Kidney (tissue), 14 donors: ENCODE results near the gene TNIP3. TPM values are rescaled to one million over a fixed set of nuclear protein-coding genes. Genes with fewer than 3 reads are reported as not detected.

ENCODE experiments used
- DNase-seq, 5 donors: peaks; one replicate each; pipeline ENCODE4 v3.0.0-alpha.2; 2013 to 2020
- FAIRE-seq: peaks from 2 replicates; lab custom pipeline; 2012; peaks lifted over from hg19 to GRCh38; lab: Jason Lieb, UNC
- H3K27ac ChIP-seq, 2 donors: one replicate each; pipeline ENCODE4 v1.7.0; 2013; ENCODE audit warnings: low read depth in 2 of 2, low read length in 2 of 2, inconsistent platforms in 1 of 2
- H3K27me3 ChIP-seq: one replicate; pipeline ENCODE4 v1.7.1; 2013; ENCODE audit warnings: low read length, inconsistent platforms; ENCODE audit not compliant: control insufficient read depth, insufficient read depth
- H3K36me3 ChIP-seq, 3 donors: one replicate each; pipeline versions ENCODE4 v1.7.0 to v1.7.1; 2013; ENCODE audit warnings: low read length in 3 of 3, control low read depth in 1 of 3, inconsistent platforms in 1 of 3; ENCODE audit not compliant: insufficient read depth in 3 of 3, control insufficient read depth in 2 of 3
- H3K4me1 ChIP-seq, 3 donors: one replicate each; pipeline versions ENCODE4 v1.7.0 to v1.7.1; 2013; ENCODE audit warnings: low read length in 3 of 3, inconsistent platforms in 1 of 3, low read depth in 1 of 3; ENCODE audit not compliant: control insufficient read depth in 2 of 3, insufficient read depth in 2 of 3
- H3K4me3 ChIP-seq, 3 donors: one replicate each; pipeline versions ENCODE4 v1.7.0 to v1.8.1; 2013; ENCODE audit warnings: low read length in 3 of 3, control low read depth in 1 of 3, inconsistent platforms in 1 of 3
- H3K9ac ChIP-seq, 3 donors: one replicate each; pipeline versions ENCODE4 v1.7.0 to v1.7.1; 2013; ENCODE audit warnings: low read length in 3 of 3, control low read depth in 1 of 3, inconsistent platforms in 1 of 3
- H3K9me3 ChIP-seq, 3 donors: one replicate each; pipeline versions ENCODE4 v1.7.0 to v1.7.1; 2013; ENCODE audit warnings: low read length in 3 of 3, control low read depth in 1 of 3, inconsistent platforms in 1 of 3; ENCODE audit not compliant: control insufficient read depth in 2 of 3, insufficient read depth in 1 of 3
- CTCF ChIP-seq: IDR thresholded peaks from 3 replicates; pipeline ENCODE4 v1.5.1; 2012; ENCODE audit warnings: mild to moderate bottlenecking, moderate library complexity, borderline replicate concordance; ENCODE audit not compliant: insufficient read depth; ENCODE audit errors: extremely low read depth
- intact Hi-C: fragments of 100-400 bp; cut with DNase I; formaldehyde crosslinking; loops from one replicate; pipeline ENCODE4 v1.11.1; 2022
- polyA plus RNA-seq: library from polyadenylated mRNA; stranded (reverse); fragments of 350-450 nt; fragmentation: Illumina TruSeq; extraction: RNeasy Lipid Tissue Mini Kit (QIAGEN cat#74804); gene quantifications from one replicate; pipeline ENCODE4 v1.2.3, GENCODE V29; 2014; ENCODE audit warnings: low read depth, low replicate concordance; ENCODE audit not compliant: insufficient read depth
- total RNA-seq: library from RNA; stranded (reverse); fragmentation: NEBNext Ultra II Directional; extraction: Animal tissue kit (Norgen Biotek cat#: 25700); gene quantifications from one replicate; pipeline ENCODE4 v1.2.1, GENCODE V29; 2021
- donor health status: control.
- donor health status: control.
- donor health status: control.
- donor health status: control.
- donor health status: control.
- donor health status: DM: yes; HTN: yes; CAD: no.
- donor health status: Normal renal cell carcinoma (clear cell type).

Gene TNIP3
- total and polyA plus RNA-seq, 2 donors from 2014 or later: 0.63 TPM; not detected in 1

DNA sequence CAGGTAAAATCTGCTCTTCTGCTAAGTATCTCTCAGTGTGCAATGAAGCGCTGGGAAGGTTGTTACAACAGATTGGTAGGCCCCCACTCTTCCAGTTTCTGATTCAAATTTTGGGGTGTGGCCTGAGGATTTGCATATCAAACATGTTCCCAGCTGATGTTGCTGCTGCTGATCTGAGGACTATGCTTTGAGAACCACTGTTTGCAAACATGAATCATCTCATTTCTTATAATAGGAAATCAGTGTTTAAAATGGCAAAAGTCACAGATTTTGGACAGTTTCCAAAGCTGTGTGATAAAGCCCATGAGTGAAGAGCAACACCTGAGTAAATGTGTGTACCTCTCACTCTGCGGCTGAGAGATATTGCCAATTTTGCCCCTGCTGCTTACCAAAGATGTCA, 55.6 kb downstream of the TNIP3 start:
- no peaks in the 10 kb centered on the region for H3K27me3 ChIP-seq

DNA sequence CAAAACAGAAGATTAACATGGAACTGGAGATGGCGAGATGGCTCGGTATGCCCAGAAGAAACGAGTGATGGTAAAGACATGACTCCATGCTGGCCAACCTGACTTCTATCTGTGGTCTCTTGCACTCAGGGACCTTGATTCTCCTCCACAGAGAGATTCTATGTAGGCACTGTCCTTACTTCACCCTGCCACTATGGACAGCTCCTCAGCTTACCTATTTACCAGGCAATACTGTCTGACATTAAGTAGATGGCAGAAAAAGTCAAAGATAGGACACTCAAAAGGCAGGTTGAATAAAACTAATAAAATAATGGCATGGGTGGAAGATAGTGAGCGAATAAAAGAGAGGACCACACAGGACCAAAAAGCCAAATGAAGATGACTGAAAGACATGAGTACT, 56.6 kb downstream of the TNIP3 start:
- no peak for TF ChIP-seq CTCF
- intact Hi-C loops: no loop called here
- FAIRE-seq (no peak), DNase-seq (no peak)
- H3K4me1 ChIP-seq: no peaks in the 10 kb centered on the region
- H3K36me3 ChIP-seq: no peaks in the 10 kb centered on the region
- no peak overlapping the region for H3K9ac ChIP-seq
- no peak overlapping the region for H3K27ac ChIP-seq
- H3K27me3 ChIP-seq: no peaks in the 10 kb centered on the region
- no peaks in the 10 kb centered on the region for H3K9me3 ChIP-seq
- no peak overlapping the region for H3K4me3 ChIP-seq

More for the DNA sequence above, 55.6 kb downstream of the TNIP3 start:
- Histone ChIP-seq H3K27ac (no peak overlapping the region), H3K36me3 (no peaks in the 10 kb centered on the region), H3K4me3 (no peak overlapping the region), H3K4me1 (no peaks in the 10 kb centered on the region), H3K9ac (no peak overlapping the region), H3K9me3 (no peaks in the 10 kb centered on the region)
- intact Hi-C loops: no loop called here
- FAIRE-seq (no peak), DNase-seq (no peak)
- no peak for TF ChIP-seq CTCF

DNA sequence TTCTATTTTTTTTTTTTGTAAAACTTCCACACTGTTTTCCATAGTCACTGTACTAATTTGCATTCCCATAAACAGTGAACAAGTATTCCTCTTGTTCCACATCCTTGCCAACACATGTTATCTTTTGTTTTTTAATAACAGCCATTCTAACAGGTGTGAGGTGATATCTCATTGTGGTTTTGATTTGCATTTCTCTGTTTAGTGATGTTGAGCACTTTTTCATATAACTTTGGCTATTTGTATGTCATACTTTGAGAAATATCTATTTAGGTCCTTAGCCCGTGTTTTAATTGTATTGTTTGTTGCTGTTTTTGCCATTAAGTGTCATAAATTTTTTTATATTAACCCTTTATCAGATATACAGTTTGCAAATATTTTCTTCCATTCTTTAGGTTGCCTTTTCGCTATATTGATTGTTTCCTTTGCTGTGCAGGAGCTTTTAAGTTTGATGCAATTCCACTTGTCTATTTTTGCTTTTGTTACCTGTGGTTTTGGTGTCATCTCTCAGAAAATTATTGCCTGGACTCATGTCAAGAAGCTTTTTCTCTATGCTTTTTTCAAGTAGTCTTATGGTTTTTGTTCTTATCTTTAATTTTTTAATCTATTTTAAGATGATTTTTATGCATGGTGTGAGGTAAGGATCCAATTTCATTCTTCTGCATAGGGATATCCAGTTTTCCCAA, 63.9 kb downstream of the TNIP3 start:
- Histone ChIP-seq H3K27ac (no peak overlapping the region), H3K4me3 (no peak overlapping the region), H3K27me3 (no peaks in the 10 kb centered on the region), H3K9ac (no peak overlapping the region), H3K4me1 (no peaks in the 10 kb centered on the region), H3K9me3 (no peaks in the 10 kb centered on the region), H3K36me3 (no peaks in the 10 kb centered on the region)
- no peak for TF ChIP-seq CTCF
- intact Hi-C loops: loop anchor here (5.0 kb wide), 1 partner anchor 943 kb away; no protein-coding TSS in a partner anchor
- no peak for FAIRE-seq
- no peak for DNase-seq

GRCh38 chr4:121098266-121098665, 65.9 kb downstream of the TNIP3 start:
- no peaks in the 10 kb centered on the region for H3K4me1 ChIP-seq
- H3K27ac ChIP-seq: no peak overlapping the region
- no peak overlapping the region for H3K4me3 ChIP-seq
- FAIRE-seq (peak; percentile 27), DNase-seq (no peak)
- H3K27me3 ChIP-seq: no peaks in the 10 kb centered on the region
- no peaks in the 10 kb centered on the region for H3K36me3 ChIP-seq
- intact Hi-C loops: no loop called here
- no peaks in the 10 kb centered on the region for H3K9me3 ChIP-seq
- TF ChIP-seq CTCF: no peak
- H3K9ac ChIP-seq: no peak overlapping the region
